Activated CD8-positive, alpha-beta memory T cell treated with anti-CD3 and anti-CD28 coated beads, Interleukin-2, amount 50 U/mL, for 48 hours (primary cell): ENCODE measurements around the gene SPG7.
"Not testable (repeated sequence)": the region's sequence is repeated elsewhere in the genome, so short reads cannot be mapped to it uniquely, and the experiment has no call there.

ENCODE experiments used
- DNase-seq: peaks from one replicate; pipeline ENCODE4 v3.0.0-alpha.2; 2020

Gene SPG7

GRCh38 chr16:89582614-89583196 is 74.5 kb downstream of the SPG7 start:
- DNase-seq: no peak

DNA sequence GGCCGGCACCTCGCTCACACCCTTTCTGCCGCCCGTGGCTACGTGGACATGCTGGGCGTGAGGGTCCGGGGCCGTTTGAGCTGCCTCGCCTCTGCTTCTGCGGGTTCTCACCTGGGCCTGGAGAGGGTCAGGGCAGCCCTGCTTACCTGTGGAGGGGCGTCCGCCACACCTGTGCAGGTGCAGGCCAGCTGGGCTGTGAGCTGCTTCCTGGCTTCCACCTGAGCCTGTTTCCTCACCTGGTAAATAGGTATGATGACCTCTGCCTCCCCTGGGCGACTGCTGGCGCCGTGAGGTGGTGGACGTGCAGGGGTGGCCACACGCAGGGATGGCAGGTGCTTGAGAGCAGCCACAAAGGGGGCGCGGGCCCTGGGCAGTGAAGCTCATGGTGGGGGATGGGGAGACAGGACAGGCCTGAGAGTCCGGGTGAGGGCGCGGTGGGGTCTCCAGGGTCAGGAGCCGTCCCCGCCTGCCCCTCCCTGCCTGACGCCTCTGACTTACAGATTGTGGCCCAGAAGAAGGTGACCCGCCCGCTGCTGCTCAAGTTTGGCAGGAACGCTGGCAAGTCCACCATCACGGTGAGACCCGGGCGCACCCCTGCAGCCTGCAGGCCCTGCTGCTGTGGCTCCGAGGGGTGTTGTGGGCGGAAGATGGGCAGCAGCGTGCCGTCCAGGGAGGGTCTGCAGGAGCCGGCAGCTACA is 75.1 kb downstream of the SPG7 start:
- DNase-seq: no peak

- DNase-seq: no peak
Observed at GRCh38 chr16:89583895-89584644, 75.9 kb downstream of the SPG7 start.

GRCh38 chr16:89584768-89585549 is 76.8 kb downstream of the SPG7 start:
- no peak for DNase-seq

GRCh38 chr16:89586218-89586617 is 78.0 kb downstream of the SPG7 start:
- no peak for DNase-seq

DNA sequence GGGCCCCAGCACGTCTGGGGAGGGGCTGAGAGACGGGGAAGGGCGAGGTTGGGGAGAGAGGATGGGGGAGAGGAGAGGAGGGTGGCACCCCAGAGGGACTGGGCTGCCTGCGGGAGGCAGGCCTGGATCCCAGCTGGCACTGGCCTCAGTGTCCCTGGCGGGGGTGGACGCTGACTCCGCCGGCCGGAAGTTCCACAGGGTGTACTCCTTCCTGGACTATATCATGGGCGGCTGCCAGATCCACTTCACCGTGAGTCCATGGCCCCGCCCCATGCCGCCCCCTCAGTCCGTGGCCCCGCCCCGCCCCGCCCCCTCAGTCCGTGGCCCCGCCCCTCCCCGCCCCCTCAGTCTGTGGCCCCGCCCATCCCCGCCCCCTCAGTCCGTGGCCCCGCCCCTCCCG is 78.7 kb downstream of the SPG7 start:
- no peak for DNase-seq

GRCh38 chr16:89587676-89588075 is 79.5 kb downstream of the SPG7 start:
- not testable (repeated sequence) for DNase-seq

GRCh38 chr16:89588413-89589109 is 80.4 kb downstream of the SPG7 start:
- DNase-seq: no peak

- DNase-seq: no peak
Observed at GRCh38 chr16:89589241-89589926, 81.2 kb downstream of the SPG7 start.

GRCh38 chr16:89593841-89594240 is 85.6 kb downstream of the SPG7 start:
- DNase-seq: no peak

DNA sequence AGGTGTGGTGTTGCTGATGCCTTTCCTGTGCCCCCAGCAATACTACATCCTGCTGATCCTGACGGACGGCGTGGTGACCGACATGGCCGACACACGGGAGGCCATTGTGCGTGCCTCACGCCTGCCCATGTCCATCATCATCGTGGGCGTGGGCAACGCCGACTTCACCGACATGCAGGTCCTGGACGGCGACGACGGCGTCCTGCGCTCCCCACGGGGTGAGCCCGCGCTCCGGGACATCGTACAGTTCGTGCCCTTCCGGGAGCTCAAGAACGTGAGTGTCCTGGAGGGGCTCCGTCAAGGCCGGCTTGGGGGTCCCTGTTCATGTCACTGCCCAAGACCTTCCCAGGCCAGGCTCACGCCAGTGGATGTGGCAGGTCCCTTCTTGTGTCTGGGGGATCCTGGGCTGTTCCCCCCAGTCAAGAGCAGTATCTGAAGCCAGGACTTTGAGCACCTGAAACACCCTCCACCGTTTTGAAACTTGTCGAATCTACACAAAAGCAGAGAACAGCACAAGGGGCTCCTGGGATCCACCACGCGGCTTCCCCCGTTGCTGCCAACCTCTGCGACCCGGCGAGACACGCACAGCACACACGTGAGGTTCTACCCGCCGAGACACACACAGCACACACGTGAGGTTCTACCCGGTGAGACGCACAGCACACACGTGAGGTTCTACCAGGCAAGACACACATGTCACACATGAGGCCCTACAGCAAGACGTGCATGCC is 87.3 kb downstream of the SPG7 start:
- DNase-seq: no peak

DNA sequence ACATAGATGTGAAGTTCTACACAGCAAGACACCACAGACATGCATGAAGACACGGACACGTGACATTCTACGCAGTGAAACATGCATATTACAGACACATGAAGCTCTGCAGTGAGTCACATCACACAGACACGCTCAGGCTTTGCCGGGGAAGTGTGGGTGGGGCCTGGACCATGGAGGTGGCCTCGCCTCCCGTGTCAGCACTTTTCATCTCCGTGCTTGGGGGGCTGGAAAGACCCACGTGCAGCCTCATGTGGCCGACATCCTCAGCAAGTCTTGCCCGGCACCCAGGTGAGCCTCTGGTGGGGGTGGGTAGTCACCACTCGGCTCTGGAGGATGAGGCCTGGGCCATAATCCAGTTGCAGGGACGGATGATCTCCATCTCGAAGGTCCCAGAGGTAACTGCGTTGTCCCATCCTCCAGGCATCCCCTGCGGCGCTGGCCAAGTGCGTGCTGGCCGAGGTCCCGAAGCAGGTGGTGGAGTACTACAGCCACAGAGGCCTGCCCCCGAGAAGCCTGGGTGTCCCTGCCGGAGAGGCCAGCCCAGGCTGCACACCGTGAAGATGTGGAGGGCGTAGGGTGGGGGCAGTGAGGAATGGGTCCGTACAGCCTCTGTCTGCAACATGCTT is 88.0 kb downstream of the SPG7 start:
- no peak for DNase-seq

DNA sequence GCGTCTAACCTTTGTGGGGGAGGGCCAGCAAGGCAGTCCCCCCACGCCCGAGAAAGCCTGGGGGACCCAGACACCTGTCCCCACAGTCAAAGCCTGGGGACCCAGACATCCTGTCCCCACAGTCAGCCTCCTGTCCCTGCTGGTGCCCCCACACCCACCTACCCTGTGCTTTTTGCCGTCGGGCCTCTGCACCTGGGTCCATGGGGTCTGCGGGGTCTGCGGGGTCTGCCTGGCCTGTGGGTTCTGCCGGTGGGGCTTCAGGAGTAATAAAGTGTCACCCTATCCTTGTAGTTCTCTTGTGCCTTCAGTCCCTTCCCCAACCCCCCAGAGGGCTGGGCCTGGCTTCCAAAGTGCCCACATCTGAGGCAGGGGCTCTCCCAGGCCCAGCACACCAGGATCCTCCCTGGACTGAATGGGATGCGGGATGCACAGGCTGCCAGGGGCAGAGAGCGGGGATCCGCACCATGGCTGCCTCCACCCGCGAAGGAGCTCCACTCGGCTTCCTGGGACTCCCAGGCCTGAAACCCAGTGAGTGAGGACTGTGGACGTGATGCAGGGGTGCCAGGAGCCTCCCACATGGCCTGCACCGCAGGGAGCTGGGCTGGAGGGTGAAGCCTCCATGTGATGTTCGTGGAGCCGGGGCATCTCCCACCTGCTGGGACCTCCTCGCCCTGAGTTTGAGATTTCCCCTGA is 88.9 kb downstream of the SPG7 start:
- DNase-seq: no peak

DNA sequence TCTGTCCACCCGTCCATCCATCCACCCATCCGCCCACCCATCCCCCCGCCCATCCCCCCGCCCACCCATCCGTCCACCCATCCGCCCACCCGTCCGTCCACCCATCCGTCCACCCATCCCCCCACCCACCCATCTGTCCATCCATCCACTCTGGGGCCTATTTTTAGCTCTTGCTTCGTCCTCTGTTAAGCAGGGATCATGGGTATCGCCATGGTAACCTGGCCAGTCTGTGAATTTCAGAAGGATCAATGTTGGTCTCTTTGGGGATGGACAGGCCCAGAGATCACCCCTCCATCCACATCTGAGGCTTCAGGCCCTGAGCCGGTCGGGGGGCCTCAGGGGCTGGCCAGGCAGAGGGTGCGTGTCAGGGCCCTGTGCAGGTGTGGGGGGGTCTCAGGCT is 90.0 kb downstream of the SPG7 start:
- no peak for DNase-seq

- DNase-seq: no peak
Observed at GRCh38 chr16:89599451-89599858, 91.3 kb downstream of the SPG7 start.

GRCh38 chr16:89599902-89600301 is 91.7 kb downstream of the SPG7 start:
- no peak for DNase-seq

DNA sequence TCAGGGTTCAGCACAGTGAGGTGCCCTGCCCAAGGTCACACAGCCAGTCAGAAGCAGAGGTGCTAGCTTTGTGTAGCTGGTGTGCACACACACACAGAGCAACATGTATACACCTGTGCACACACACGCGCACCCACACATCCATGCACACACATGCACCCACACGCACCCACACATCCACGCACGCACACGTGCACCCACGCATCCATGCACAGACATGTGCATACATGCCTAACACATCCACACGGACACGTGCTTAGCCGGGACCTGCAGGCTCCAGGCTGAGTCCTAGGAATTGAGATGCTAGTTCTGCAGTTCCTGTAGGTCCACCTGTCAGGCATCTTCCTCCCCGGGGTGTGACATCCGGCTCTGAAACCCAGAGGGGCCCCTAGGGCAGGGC is 92.2 kb downstream of the SPG7 start:
- no peak for DNase-seq

GRCh38 chr16:89600956-89601355 is 92.8 kb downstream of the SPG7 start:
- no peak for DNase-seq

DNA sequence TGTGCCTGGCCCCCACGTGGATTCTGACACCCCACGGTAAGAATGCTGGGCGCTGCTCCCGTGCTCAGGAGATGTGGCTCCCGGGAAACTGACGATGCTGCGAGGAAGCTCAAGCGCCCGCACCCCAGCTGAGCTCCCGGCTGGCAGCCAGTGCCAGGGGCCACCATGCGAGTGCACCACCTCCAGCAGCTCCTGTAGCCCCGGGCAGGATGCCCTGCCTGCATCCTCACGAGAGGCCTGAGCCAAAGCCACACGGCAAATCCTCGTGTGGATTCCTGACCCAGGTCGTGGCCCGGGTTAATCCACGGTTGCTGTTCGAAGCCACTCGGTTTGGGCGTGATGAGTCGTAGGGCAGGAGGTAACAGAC is 93.7 kb downstream of the SPG7 start:
- DNase-seq: no peak

DNA sequence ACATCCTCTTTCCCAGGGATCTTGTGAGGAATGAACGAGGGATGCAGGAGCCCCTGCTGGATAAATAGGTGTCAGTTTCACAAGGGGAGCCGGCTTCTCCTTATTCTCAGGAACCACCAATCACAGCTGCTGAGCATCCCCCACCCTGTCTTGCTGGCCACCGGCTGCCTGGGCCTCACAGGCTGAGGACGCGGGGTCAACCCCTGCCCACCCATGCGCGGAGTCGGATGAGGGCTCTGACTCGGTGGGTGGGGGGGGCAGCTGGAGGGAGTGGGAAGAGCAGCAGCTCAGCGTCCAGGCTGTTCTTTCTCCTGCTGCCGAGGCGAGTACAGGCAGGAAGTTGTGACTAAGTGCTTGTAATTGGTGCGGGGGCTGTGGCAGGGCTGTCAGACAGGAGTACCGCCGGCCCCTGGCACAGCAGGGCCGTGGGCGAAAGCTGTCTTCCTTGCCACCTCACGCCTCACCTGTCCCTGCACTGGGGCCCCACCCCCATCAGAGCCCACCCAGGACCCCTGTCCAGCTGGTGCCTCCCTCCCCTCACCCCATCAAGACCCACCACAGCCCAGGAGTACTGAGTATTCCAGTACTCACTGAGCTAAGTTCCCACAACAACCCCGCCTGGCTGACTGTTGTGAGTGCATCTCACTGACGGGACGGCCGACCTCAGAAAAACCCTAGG is 94.2 kb downstream of the SPG7 start:
- peak; percentile 78 for DNase-seq
